Body of pancreas (tissue), 4 donors: Measurements from ENCODE around the gene NME7. TPM values are rescaled to one million over a fixed set of nuclear protein-coding genes. Genes with fewer than 3 reads are reported as not detected.

Experiments
- ATAC-seq: fragments of 150-250 bp; one replicate; pipeline ENCODE4 v1.9.1; 2016
- DNase-seq, 4 donors: peaks; one replicate each; pipeline ENCODE4 v3.0.0-alpha.2; 2019
- H3K27ac ChIP-seq, 4 donors: fragments of 200-600 bp; sonication (generic); 1 replicate in 3 of 4; 2 replicates in 1 of 4; pipeline versions ENCODE4 v1.5.1 to v1.6.1; 2016 to 2019; ENCODE audit warnings: mild to moderate bottlenecking in 1 of 4, mixed read lengths in 1 of 4, moderate library complexity in 1 of 4
- H3K27me3 ChIP-seq, 2 donors: fragments of 200-600 bp; sonication (generic); one replicate each; pipeline ENCODE4 v1.6.0; 2016; ENCODE audit warnings: mild to moderate bottlenecking in 1 of 2
- H3K36me3 ChIP-seq, 2 donors: fragments of 200-600 bp; sonication (generic); replicated peaks in 1 of 2; 2 replicates each; pipeline ENCODE4 v1.5.1; 2016; ENCODE audit warnings: low read depth in 2 of 2; ENCODE audit not compliant: insufficient read depth in 1 of 2
- H3K4me1 ChIP-seq: fragments of 200-600 bp; sonication (generic); one replicate; pipeline ENCODE4 v1.6.0; 2016
- H3K4me3 ChIP-seq, 2 donors: fragments of 200-600 bp; sonication (generic); 1 replicate in 1 of 2; 2 replicates in 1 of 2; pipeline ENCODE4 v1.5.1; 2016 to 2019
- H3K9me3 ChIP-seq, 3 donors: fragments of 200-600 bp; sonication (generic); 1 replicate in 2 of 3; 2 replicates in 1 of 3; pipeline ENCODE4 v1.5.1; 2016
- CTCF ChIP-seq, 7 experiments: fragments of 450-650 bp in 4 of 7; fragments of 200-600 bp in 3 of 7; sonication (generic) in 3 of 7; IDR thresholded peaks; one replicate each; pipeline ENCODE4 v1.5.1; 2016 to 2019; ENCODE audit warnings: antibody characterized with exemption in 7 of 7
- POLR2A ChIP-seq, 3 donors: fragments of 450-650 bp; IDR thresholded peaks; one replicate each; pipeline ENCODE4 v1.6.1; 2016; ENCODE audit warnings: antibody characterized with exemption in 3 of 3, mild to moderate bottlenecking in 2 of 3
- WGBS, 2 donors: methylation state at CpG; one replicate each; pipeline ENCODE4 v1.1.5; 2017; 5-methylcytosine and 5-hydroxymethylcytosine counted together
- intact Hi-C: fragments of 100-400 bp; cut with DNase I; formaldehyde crosslinking; loops from one replicate; pipeline ENCODE4 v1.15.1; 2023
- total RNA-seq, 2 donors: library from RNA; depleted of rRNA; stranded (reverse); fragments of >200 nt; gene quantifications; one replicate each; pipeline ENCODE4 v1.1.0, GENCODE V29; 2016

NME7 gene
- total RNA-seq, 2 donors from 2014 or later, result 8.9 to 23.9 TPM

GRCh38 chr1:169103480-169103893, 264.1 kb downstream of the NME7 start:
- intact Hi-C loops, result no loop called here
- peak in 1 of 7 experiments; percentile 7 for TF ChIP-seq CTCF (IDR thresholded peaks at IDR 0.05)
- peak in 2 of 3 donors; percentile 65 to 67 for TF ChIP-seq POLR2A (IDR thresholded peaks at IDR 0.05)
- peak overlapping the region; percentile 87 to 94 (median 93) for H3K27ac ChIP-seq
- peaks cover 67% of the 10 kb centered on the region for H3K4me1 ChIP-seq
- H3K27me3 ChIP-seq, result no peaks in the 10 kb centered on the region
- no peak overlapping the region for H3K4me3 ChIP-seq
- no peaks in the 10 kb centered on the region for H3K9me3 ChIP-seq
- WGBS, 2 donors, result 14 to 22% methylated on average over 6 of the region's 6 CpGs
- peak; percentile 68 to 87 (median 85) for DNase-seq
- peak; percentile 24 for ATAC-seq
- H3K36me3 ChIP-seq, result no peaks in the 10 kb centered on the region

GRCh38 chr1:169103002-169103401, 264.6 kb downstream of the NME7 start:
- intact Hi-C loops, result no loop called here
- no peak for ATAC-seq
- Histone ChIP-seq H3K4me1 (peaks cover 63% of the 10 kb centered on the region), H3K9me3 (no peaks in the 10 kb centered on the region), H3K27ac (peak overlapping the region; percentile 87 to 94 (median 93)), H3K27me3 (no peaks in the 10 kb centered on the region), H3K36me3 (no peaks in the 10 kb centered on the region), H3K4me3 (no peak overlapping the region)
- DNase-seq, result no peak
- WGBS, 2 donors, result 48 to 57% methylated on average over 5 of the region's 5 CpGs
- TF ChIP-seq POLR2A (IDR thresholded peaks at IDR 0.05) (no peak), CTCF (IDR thresholded peaks at IDR 0.05) (no peak)

- H3K4me3 ChIP-seq, result no peak overlapping the region
- ATAC-seq, result no peak
These were observed 265.0 kb downstream of the NME7 start for GRCh38 chr1:169102567-169102966.

GRCh38 chr1:169100651-169101088, 266.9 kb downstream of the NME7 start:
- WGBS, 2 donors, result 18 to 22% methylated on average over 3 of the region's 3 CpGs
- no peaks in the 10 kb centered on the region for H3K27me3 ChIP-seq
- H3K27ac ChIP-seq, result peak overlapping the region in 3 of 4 donors; percentile 25 to 94 (median 93)
- DNase-seq (no peak), ATAC-seq (no peak)
- peaks cover 59% of the 10 kb centered on the region for H3K4me1 ChIP-seq
- TF ChIP-seq POLR2A (IDR thresholded peaks at IDR 0.05) (no peak), CTCF (IDR thresholded peaks at IDR 0.05) (no peak)
- intact Hi-C loops, result no loop called here
- H3K36me3 ChIP-seq, result no peaks in the 10 kb centered on the region
- no peaks in the 10 kb centered on the region for H3K9me3 ChIP-seq
- H3K4me3 ChIP-seq, result no peak overlapping the region

More at GRCh38 chr1:169102567-169102966, 265.0 kb downstream of the NME7 start:
- Histone ChIP-seq H3K27ac (peak overlapping the region; percentile 87 to 94 (median 93)), H3K4me1 (peaks cover 59% of the 10 kb centered on the region), H3K36me3 (no peaks in the 10 kb centered on the region), H3K9me3 (no peaks in the 10 kb centered on the region), H3K27me3 (no peaks in the 10 kb centered on the region)
- peak in 3 of 4 donors; percentile 50 to 55 (median 52) for DNase-seq
- TF ChIP-seq CTCF (IDR thresholded peaks at IDR 0.05), result no peak
- no peak for TF ChIP-seq POLR2A (IDR thresholded peaks at IDR 0.05)
- 41 to 46% methylated on average over 4 of the region's 4 CpGs for WGBS, 2 donors
- intact Hi-C loops, result no loop called here

GRCh38 chr1:169100208-169100607, 267.4 kb downstream of the NME7 start:
- no peak overlapping the region for H3K4me3 ChIP-seq
- peak overlapping the region in 3 of 4 donors; percentile 25 to 94 (median 93) for H3K27ac ChIP-seq
- no peaks in the 10 kb centered on the region for H3K36me3 ChIP-seq
- TF ChIP-seq CTCF (IDR thresholded peaks at IDR 0.05) (no peak), POLR2A (IDR thresholded peaks at IDR 0.05) (no peak)
- DNase-seq (peak; percentile 15 to 49 (median 42)), ATAC-seq (no peak)
- 8 to 22% methylated on average over 1 of the region's 1 CpG for WGBS, 2 donors
- H3K9me3 ChIP-seq, result no peaks in the 10 kb centered on the region
- peaks cover 55% of the 10 kb centered on the region for H3K4me1 ChIP-seq
- intact Hi-C loops, result no loop called here
- no peaks in the 10 kb centered on the region for H3K27me3 ChIP-seq
